H1 (cell line): ENCODE measurements around the gene RERE. TPM values are rescaled to one million over a fixed set of nuclear protein-coding genes. Genes with fewer than 3 reads are reported as not detected.

Experiments used
- CTCF ChIA-PET: fragments of 300-600 bp; sonication (Branson Sonifier 250); formaldehyde crosslinking; loops from one replicate; lab custom pipeline; 2021; ENCODE audit not compliant: partially characterized antibody; lab: Charles Lee
- POLR2A ChIA-PET: fragments of 300-600 bp; sonication (Branson Sonifier 250); formaldehyde crosslinking; loops from one replicate; lab custom pipeline; 2021; ENCODE audit warnings: inconsistent platforms; ENCODE audit not compliant: partially characterized antibody; lab: Charles Lee
- DNase-seq, 2 experiments: peaks; one replicate each; pipeline versions ENCODE4 v3.0.0 to v3.0.0-alpha.2; 2010 to 2022; ENCODE audit warnings: low spot score in 2 of 2, low read depth in 1 of 2, mixed read lengths in 1 of 2
- FAIRE-seq: peaks from 2 replicates; lab custom pipeline; 2011; peaks lifted over from hg19 to GRCh38; lab: Jason Lieb, UNC
- H2AFZ ChIP-seq: 2 replicates; pipeline ENCODE4 v1.8.1; 2012; ENCODE audit warnings: low read length, inconsistent platforms
- H2AK5ac ChIP-seq: 2 replicates; pipeline ENCODE4 v1.6.1; 2013; ENCODE audit warnings: low read depth, low read length
- H2BK120ac ChIP-seq: replicated peaks from 2 replicates; pipeline ENCODE3; 2013; ENCODE audit warnings: low read depth, low read length, inconsistent platforms
- H2BK12ac ChIP-seq: 2 replicates; pipeline ENCODE4 v1.6.1; 2013; ENCODE audit warnings: low read depth, low read length
- H2BK15ac ChIP-seq: 2 replicates; pipeline ENCODE4 v1.6.1; 2013; ENCODE audit warnings: low read length
- H2BK20ac ChIP-seq: 2 replicates; pipeline ENCODE4 v1.6.1; 2013; ENCODE audit warnings: low read length
- H2BK5ac ChIP-seq: 2 replicates; pipeline ENCODE4 v1.6.1; 2013; ENCODE audit warnings: low read depth, low read length
- H3K14ac ChIP-seq: 2 replicates; pipeline ENCODE4 v1.6.1; 2013; ENCODE audit warnings: inconsistent platforms; ENCODE audit not compliant: insufficient read length
- H3K18ac ChIP-seq: 2 replicates; pipeline ENCODE4 v1.6.1; 2013; ENCODE audit warnings: low read length; ENCODE audit errors: extremely low read depth
- H3K23ac ChIP-seq: 2 replicates; pipeline ENCODE4 v1.6.1; 2013; ENCODE audit warnings: inconsistent platforms; ENCODE audit not compliant: insufficient read length
- H3K23me2 ChIP-seq: 2 replicates; pipeline ENCODE4 v1.6.1; 2013; ENCODE audit warnings: low read depth, low read length
- H3K27ac ChIP-seq: 2 replicates; pipeline ENCODE4 v1.6.1; 2011; ENCODE audit warnings: low read depth, low read length, inconsistent platforms
- H3K27me3 ChIP-seq, 4 experiments: replicated peaks in 1 of 4; 1 replicate in 1 of 4; 2 replicates in 3 of 4; pipeline versions ENCODE4 v1.6.1 to v1.8.1; 2011 to 2013; ENCODE audit warnings: low read length in 3 of 4, mild to moderate bottlenecking in 3 of 4, inconsistent platforms in 2 of 4, mixed read lengths in 2 of 4, moderate library complexity in 1 of 4; ENCODE audit not compliant: control insufficient read depth in 3 of 4, insufficient read depth in 3 of 4; ENCODE audit errors: extremely low read depth in 1 of 4
- H3K36me3 ChIP-seq, 4 experiments: 2 replicates each; pipeline versions ENCODE4 v1.6.1 to v1.8.1; 2011 to 2013; ENCODE audit warnings: mild to moderate bottlenecking in 4 of 4, low read length in 3 of 4, moderate library complexity in 2 of 4, control low read depth in 1 of 4, inconsistent platforms in 1 of 4; ENCODE audit not compliant: insufficient read depth in 4 of 4, control insufficient read depth in 2 of 4
- H3K4ac ChIP-seq: replicated peaks from 2 replicates; pipeline ENCODE3; 2013; ENCODE audit warnings: low read length, low read depth, mixed read lengths, inconsistent platforms; ENCODE audit not compliant: insufficient read length
- H3K4me1 ChIP-seq, 4 experiments: replicated peaks in 1 of 4; 1 replicate in 1 of 4; 2 replicates in 3 of 4; pipeline versions ENCODE4 v1.6.1 to v1.8.1; 2011 to 2013; ENCODE audit warnings: low read length in 3 of 4, inconsistent platforms in 2 of 4, mixed read lengths in 1 of 4; ENCODE audit not compliant: insufficient read depth in 4 of 4, control insufficient read depth in 3 of 4
- H3K4me2 ChIP-seq, 2 experiments: 2 replicates each; pipeline versions ENCODE4 v1.6.1 to v1.8.1; 2011 to 2013; ENCODE audit warnings: low read depth in 2 of 2, low read length in 2 of 2, control low read depth in 1 of 2, inconsistent platforms in 1 of 2, mild to moderate bottlenecking in 1 of 2; ENCODE audit not compliant: insufficient read depth in 1 of 2
- H3K4me3 ChIP-seq, 4 experiments: fragments of 200-600, 300-600 bp in 1 of 4; sonication (generic), shearing (Covaris generic), sonication (Bioruptor Twin) in 1 of 4; 2 replicates each; pipeline versions ENCODE4 v1.5.1 to v1.8.1; 2011 to 2016; ENCODE audit warnings: low read length in 4 of 4, low read depth in 3 of 4, control low read depth in 2 of 4, inconsistent platforms in 2 of 4, mild to moderate bottlenecking in 2 of 4, mixed read lengths in 1 of 4, moderate library complexity in 1 of 4; ENCODE audit not compliant: insufficient read depth in 2 of 4; ENCODE audit errors: extremely low read depth in 1 of 4
- H3K56ac ChIP-seq: replicated peaks from 2 replicates; pipeline ENCODE3; 2013; ENCODE audit warnings: low read depth, mild to moderate bottlenecking, mixed read lengths, low read length, inconsistent platforms; ENCODE audit not compliant: insufficient read length
- H3K79me1 ChIP-seq: 2 replicates; pipeline ENCODE4 v1.6.1; 2013; ENCODE audit warnings: low read depth, low read length, control low read depth
- H3K79me2 ChIP-seq, 2 experiments: 2 replicates each; pipeline versions ENCODE4 v1.6.1 to v1.8.1; 2012 to 2013; ENCODE audit warnings: low read length in 2 of 2, mild to moderate bottlenecking in 2 of 2, inconsistent platforms in 1 of 2; ENCODE audit not compliant: insufficient read depth in 2 of 2, control insufficient read depth in 1 of 2
- H3K9ac ChIP-seq, 4 experiments: replicated peaks in 1 of 4; 1 replicate in 1 of 4; 2 replicates in 3 of 4; pipeline versions ENCODE4 v1.6.1 to v1.8.1; 2011 to 2013; ENCODE audit warnings: low read depth in 3 of 4, low read length in 3 of 4, control low read depth in 2 of 4, mild to moderate bottlenecking in 2 of 4, moderate library complexity in 2 of 4, inconsistent platforms in 1 of 4; ENCODE audit errors: extremely low read depth in 1 of 4
- H3K9me3 ChIP-seq, 2 experiments: 2 replicates each; pipeline versions ENCODE4 v1.6.1 to v1.8.1; 2012 to 2013; ENCODE audit warnings: mild to moderate bottlenecking in 2 of 2, moderate library complexity in 2 of 2, control low read depth in 1 of 2, inconsistent platforms in 1 of 2, low read depth in 1 of 2, low read length in 1 of 2, mixed read lengths in 1 of 2; ENCODE audit not compliant: insufficient read depth in 2 of 2
- H4K20me1 ChIP-seq, 2 experiments: replicated peaks in 1 of 2; 2 replicates each; pipeline versions ENCODE3 to v1.8.1; 2011 to 2013; ENCODE audit warnings: inconsistent platforms in 2 of 2, low read length in 2 of 2, mild to moderate bottlenecking in 1 of 2; ENCODE audit not compliant: insufficient read depth in 2 of 2, control insufficient read depth in 1 of 2
- H4K5ac ChIP-seq: 2 replicates; pipeline ENCODE4 v1.6.1; 2013; ENCODE audit warnings: low read length, low read depth, mixed read lengths, inconsistent platforms; ENCODE audit not compliant: insufficient read length
- H4K8ac ChIP-seq: 2 replicates; pipeline ENCODE4 v1.8.0; 2013; ENCODE audit warnings: mild to moderate bottlenecking, moderate library complexity, low read length, inconsistent platforms; ENCODE audit not compliant: insufficient read depth; ENCODE audit errors: extremely low read depth
- H4K91ac ChIP-seq: replicated peaks from 2 replicates; pipeline ENCODE3; 2013; ENCODE audit warnings: low read length, mixed read lengths, inconsistent platforms; ENCODE audit not compliant: insufficient read length
- WGBS, 2 experiments: shearing (Covaris generic) in 1 of 2; methylation state at CpG; one replicate each; pipeline versions ENCODE4 v1.1.6 to v1.1.7; 2013 to 2015; ENCODE audit warnings: low lambda C conversion rate in 2 of 2, mixed read lengths in 2 of 2, inconsistent platforms in 1 of 2, low coverage in 1 of 2, missing lambda C conversion rate in 1 of 2; ENCODE audit not compliant: insufficient replicate concordance in 2 of 2, insufficient coverage in 1 of 2, insufficient read length in 1 of 2; ENCODE audit errors: extremely low coverage in 1 of 2, missing lambda C conversion rate in 1 of 2; 5-methylcytosine and 5-hydroxymethylcytosine counted together
- polyA plus RNA-seq, 7 experiments: library from polyadenylated mRNA; depleted of rRNA in 3 of 7; stranded (reverse) in 5 of 7; unstranded in 2 of 7; fragments of >200 nt in 5 of 7; fragments of 200-250 nt in 2 of 7; gene quantifications; 1 replicate in 5 of 7; 2 replicates in 1 of 7; 4 replicates in 1 of 7; pipeline versions ENCODE4 v1.2.1 to v1.2.3, GENCODE V29; 2011 to 2013; ENCODE audit warnings: missing spikeins in 2 of 7, mixed read lengths in 2 of 7
- total RNA-seq: library from RNA; stranded (reverse); fragmentation: NEBNext Ultra II Directional; extraction: Animal tissue kit (Norgen Biotek cat#: 25700); gene quantifications from 2 replicates; pipeline ENCODE4 v1.2.1, GENCODE V29; 2021

The RERE gene
- total and polyA plus RNA-seq, 2 of the 8 experiments (the other 6 are each of a cell fraction or from before 2014, with no cell fraction given) = 15.3 to 142 TPM

- no peak for FAIRE-seq
- Histone ChIP-seq H3K36me3 (peaks cover 0 to 10% (median 0%) of the 10 kb centered on the region in 4 experiments; a peak in 4 of 8 replicates), H3K27me3 (no peaks in the 10 kb centered on the region), H2BK5ac (no peak overlapping the region), H3K4ac (no peak overlapping the region), H3K9me3 (no peaks in the 10 kb centered on the region), H4K8ac (0 out of 2 replicates have a peak overlapping the region, but pooled peaks have one; percentile 20), H3K56ac (no peak overlapping the region), H2BK12ac (no peak overlapping the region), H3K9ac (no peak overlapping the region), H3K23ac (no peak overlapping the region), H3K4me1 (peaks cover 0 to 11% (median 3%) of the 10 kb centered on the region in 4 experiments; a peak in 5 of 7 replicates), H3K4me3 (no peak overlapping the region), H4K5ac (no peak overlapping the region), H3K18ac (no peak overlapping the region), H2BK120ac (no peak overlapping the region), H3K14ac (no peak overlapping the region), H2AFZ (no peak overlapping the region), H2AK5ac (no peak overlapping the region), H2BK15ac (peak overlapping the region; percentile 81; the same call in 1 of the 2 replicates), H3K79me2 (no peaks in the 10 kb centered on the region), H3K4me2 (no peak overlapping the region), H4K20me1 (peaks cover 2 to 6% of the 10 kb centered on the region in 2 experiments), H3K79me1 (no peaks in the 10 kb centered on the region), H3K23me2 (peaks cover 6% of the 10 kb centered on the region; the same call in 1 of the 2 replicates), H4K91ac (no peak overlapping the region), H3K27ac (no peak overlapping the region), H2BK20ac (no peak overlapping the region)
- ChIA-PET POLR2A (interaction anchor here (0.6 to 2.2 kb wide), 6 partner anchors 10 to 473 kb away, joined by 3 to 7 read pairs (median 3); no protein-coding TSS in a partner anchor), CTCF (interaction anchor here (0.9 to 7.6 kb wide), 20 partner anchors 11 to 374 kb away, joined by 3 to 73 read pairs (median 6); partner anchors contain the start of gene SLC45A1)
- no peak for DNase-seq
- WGBS, 2 experiments = 93% methylated on average over 9 of the region's 9 CpGs; no CpG with 5 or more reads in 1 of the 2 experiments
Observed at GRCh38 chr1:8349473-8349865, 468.0 kb downstream of the RERE start.
